ENCODE data around the gene ULK3.

The ULK3 gene

GRCh38 chr15:74840851-74841775 lies 1.8 kb downstream of the ULK3 start:
- no peak for DNase-seq (ENCODE audit: low spot score)

DNA sequence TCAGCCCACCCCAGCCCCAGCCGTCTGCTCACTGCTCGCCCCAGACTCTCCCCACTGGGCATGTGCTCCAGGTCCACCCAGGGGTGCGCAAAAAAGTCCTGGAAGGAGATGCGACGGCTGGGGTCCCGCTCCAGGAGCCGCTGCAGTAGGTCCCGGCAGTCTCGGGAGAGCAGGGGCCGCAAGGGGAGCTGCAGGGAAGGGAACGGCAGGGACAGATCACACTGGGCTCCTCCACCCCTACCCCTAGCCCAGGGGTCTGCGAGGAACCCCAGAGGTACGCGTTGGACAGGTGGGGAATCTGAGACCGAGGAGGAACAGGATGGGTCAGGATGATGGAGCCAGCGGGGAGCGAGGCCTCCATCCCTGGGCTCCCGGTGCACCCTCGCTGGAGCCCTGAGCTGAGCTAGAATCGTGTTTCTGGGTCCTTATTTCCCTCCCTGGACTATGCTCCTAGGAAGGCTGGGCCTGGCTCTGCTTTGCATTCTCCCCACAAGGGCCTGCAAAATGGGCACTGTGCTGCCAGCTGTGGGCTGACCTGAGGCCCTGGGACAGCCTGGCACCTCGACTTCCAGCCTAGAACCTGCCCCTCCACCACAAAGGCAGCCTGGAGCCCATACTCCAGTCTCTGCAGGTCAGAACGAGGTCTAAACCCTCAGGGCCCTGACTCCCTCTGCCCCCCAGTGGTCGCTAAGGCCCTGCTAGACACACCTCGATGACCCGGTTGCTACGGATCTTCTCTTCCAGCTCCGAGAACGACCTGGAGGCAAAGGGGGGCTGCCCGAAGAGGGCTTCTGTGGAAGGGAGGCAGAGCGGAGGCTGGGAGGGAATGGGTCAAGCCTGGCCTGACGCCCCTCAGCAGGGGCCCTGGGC lies 3.2 kb downstream of the ULK3 start:
- no peak for DNase-seq (ENCODE audit: low spot score)

DNA sequence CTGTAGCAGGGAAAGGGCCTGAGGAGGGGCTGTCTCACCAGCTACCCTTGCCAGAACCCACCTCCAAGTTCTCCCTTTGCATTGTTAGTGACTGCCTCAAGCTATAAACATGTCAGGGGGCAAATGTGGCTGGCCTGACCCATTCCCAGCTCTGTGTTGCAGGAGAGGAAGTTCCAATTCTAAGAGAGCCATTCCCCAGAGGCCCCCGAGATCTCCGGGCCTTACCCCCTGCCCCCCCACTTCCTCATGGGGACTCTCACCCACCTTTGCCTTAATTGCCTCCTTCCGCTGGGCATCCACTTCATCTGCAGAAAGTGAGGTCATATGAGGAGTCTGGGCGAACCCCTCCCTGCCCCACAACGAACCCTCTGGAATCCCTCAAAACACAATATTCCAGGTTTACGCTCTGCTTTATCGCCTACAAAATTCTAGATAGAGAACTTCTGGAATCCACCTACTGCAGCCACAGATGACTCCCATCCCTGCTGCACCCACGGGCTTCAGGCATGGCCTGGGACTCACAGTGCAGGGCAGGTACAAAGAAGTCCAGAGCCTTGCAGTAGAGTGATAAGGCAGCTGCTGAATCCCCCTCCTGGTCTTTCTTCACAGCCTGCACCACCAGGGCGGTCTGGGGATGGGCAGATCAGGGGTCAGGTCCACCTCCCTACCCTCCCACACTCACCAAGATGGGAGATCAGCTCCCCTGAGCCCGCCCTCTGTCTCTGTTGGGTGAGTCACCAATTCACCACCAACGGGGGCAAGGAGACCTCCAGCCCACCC lies 4.0 kb downstream of the ULK3 start:
- no peak for DNase-seq (ENCODE audit: low spot score)

- no peak for DNase-seq (ENCODE audit: low spot score)
Measured at GRCh38 chr15:74838137-74838516, 4.8 kb downstream of the ULK3 start.

DNA sequence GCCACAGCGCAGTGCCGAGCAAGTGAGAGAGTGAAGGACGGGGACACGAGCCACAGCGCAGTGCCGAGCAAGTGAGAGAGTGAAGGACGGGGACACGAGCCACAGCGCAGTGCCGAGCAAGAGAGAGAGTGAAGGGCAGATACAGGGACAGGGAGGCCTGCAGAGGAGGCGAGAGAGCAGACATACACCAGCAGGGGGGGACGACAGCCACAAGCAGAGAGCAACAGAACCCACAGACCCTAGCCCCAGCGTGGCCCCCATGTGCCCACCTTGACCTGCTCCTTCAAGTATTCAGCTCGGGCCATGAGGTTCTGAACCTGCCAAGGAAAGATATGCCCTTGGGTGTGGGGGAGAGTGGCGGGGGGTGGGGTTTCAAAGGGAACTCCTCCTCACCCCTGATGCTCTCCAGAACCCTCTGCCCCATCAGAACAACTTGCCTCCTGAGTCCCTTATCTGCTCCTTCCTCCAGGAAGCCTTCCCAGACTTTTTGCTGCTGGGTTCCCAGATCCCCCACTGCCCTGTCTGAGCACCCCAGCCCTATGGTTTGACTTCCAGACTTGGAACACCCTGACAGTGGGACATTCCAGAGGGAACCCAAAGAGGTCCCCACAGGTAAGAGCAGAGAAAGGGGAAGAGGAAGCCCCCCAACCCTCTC lies 5.3 kb downstream of the ULK3 start:
- no peak for DNase-seq (ENCODE audit: low spot score)

DNA sequence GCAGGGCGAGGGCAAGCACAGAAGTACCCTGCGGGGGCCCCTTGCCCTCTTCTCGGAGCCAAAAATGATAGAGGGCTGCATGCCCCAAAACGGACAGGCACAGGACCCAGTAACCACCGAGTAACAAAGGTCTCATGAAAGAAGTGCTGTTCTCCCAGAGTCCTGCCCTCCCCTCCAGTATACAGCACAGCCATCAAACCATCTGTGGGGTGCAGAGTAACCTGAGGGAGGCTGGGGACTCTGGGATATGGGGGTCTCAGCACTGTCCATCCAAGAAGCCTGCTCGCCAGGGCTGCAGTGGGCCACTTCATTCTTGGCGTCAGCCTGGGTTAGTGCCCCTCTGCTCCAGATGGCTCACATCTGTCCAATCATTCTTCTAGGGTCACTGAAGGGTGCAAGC lies 6.1 kb downstream of the ULK3 start:
- DNase-seq (ENCODE audit: low spot score), result no peak

- peak; percentile 47 for DNase-seq (ENCODE audit: low spot score)
Measured at GRCh38 chr15:74835312-74835823, 7.6 kb downstream of the ULK3 start.

GRCh38 chr15:74833376-74834107 lies 9.4 kb downstream of the ULK3 start:
- DNase-seq (ENCODE audit: low spot score), result peak; percentile 72

DNA sequence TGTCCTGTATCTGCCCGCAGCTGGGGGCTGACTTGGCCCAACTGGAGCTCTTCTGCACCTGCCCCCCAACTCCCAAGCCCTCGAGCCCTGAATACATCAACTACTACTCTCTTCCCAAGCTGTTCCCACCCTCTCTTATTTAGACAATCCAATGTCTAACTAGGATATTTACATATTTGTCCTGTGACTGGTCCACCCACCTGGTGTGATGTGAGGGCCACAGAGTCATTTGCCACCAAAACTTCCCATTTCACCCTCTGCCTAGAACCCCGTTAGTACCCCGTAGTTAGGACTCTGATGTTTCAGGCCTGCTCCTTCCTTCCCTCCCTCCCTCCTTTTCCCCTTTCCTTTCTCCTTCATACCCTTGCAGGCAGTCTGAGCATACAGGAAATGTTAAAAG lies 10.1 kb downstream of the ULK3 start:
- DNase-seq (ENCODE audit: low spot score), result no peak

DNA sequence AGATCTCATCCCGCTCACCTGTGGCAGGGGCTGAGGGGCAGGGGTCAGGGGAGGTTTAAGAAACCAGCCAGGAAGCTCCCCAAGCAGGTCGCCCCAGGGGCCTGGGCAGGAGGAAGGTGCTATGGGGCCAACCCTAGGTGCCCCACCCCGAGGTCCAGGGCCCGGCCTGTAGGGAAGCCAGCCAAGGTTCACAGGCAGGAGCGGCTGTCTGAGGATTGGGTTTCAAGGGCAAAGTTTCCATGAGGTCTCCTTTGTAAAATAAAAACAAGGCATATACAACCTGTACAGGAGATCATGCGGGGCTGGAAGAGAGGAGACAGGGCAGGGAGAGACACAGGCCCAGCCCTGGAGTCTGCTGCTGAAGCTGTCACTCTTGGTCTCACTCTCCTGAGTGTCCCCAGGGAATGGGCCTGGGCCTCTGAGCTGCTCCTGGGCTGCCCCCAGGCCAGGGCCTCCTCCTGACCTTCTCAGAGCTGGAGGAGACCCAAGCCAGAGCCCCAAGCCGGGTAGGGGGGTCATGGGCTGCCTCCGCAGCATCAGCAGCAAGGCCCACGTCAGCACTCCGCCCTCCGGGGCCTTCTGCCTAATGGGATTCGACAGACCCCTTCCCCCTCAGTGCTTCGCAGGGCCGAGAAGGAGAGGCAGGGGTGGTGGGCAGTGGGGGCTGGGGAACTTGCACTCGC lies 11.0 kb downstream of the ULK3 start:
- DNase-seq (ENCODE audit: low spot score), result no peak

- DNase-seq (ENCODE audit: low spot score), result peak; percentile 86
Measured at GRCh38 chr15:74830868-74831267, 12.1 kb downstream of the ULK3 start.

DNA sequence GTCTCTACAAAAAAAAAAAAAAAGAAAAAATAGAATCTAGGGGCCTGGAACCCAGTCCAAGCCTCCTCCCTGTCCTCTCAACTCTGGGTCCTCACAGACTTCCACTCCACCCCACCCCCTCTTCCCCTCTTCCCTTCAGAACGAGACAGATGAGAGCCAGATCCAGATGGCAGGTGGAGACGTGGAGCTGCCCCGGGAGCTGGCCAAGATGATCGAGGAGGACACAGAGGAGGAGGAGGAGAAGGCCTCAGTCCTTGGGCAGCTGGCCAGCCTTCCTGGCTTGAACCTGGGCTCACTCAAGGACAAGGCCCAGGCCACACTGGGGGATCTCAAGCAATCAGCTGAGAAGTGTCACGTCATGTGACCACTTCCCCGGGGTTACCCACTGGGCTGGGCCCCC lies 13.0 kb downstream of the ULK3 start:
- no peak for DNase-seq (ENCODE audit: low spot score)

DNA sequence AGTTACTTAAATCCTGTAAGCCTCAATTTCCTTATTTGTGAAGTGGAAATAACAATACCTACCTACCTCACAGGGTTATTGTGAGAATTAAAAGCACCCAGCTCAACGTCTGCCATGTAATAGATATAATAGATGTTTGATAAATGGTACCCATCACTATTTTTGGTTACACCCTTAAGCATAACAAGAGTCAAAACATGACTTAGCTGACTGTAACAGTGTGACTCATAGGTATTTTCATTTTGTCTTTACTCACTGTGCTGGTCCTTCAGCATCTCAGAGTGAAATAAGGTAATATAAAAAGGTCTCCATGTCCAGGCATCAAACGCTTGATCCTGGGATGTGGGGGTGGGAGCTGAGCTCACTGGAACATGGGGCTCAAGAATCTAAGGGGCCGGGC lies 13.5 kb downstream of the ULK3 start:
- DNase-seq (ENCODE audit: low spot score), result no peak

- no peak for DNase-seq (ENCODE audit: low spot score)
Measured at GRCh38 chr15:74828835-74829234, 14.1 kb downstream of the ULK3 start.

- no peak for DNase-seq (ENCODE audit: low spot score)
Measured at GRCh38 chr15:74827614-74828013, 15.3 kb downstream of the ULK3 start.

DNA sequence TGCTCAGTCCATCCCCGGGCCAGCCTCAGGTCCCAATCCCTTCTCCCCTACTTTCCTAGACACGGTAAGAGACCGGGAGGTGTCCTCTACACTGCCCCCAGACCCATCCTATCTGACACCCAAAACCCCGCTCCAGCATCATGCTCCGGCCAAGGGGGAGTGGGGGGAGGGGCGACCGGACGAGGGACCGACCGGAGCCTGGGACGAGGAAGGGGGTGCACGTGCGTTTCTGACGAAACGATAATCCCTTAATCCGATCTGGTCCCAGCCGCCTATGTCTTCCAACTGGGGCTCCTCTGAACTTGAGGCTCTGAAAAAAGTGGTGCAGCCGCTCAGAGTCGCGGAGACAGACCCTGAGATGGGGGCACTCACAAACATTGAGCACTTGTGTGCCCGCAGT lies 16.0 kb downstream of the ULK3 start:
- DNase-seq (ENCODE audit: low spot score), result no peak

- DNase-seq (ENCODE audit: low spot score), result no peak
Measured at GRCh38 chr15:74826364-74826819, 16.6 kb downstream of the ULK3 start, which contains the start of gene CPLX3. CPLX3 (plus strand) TSS chr15:74826627; CDS start chr15:74826704, 77 bp downstream.

DNA sequence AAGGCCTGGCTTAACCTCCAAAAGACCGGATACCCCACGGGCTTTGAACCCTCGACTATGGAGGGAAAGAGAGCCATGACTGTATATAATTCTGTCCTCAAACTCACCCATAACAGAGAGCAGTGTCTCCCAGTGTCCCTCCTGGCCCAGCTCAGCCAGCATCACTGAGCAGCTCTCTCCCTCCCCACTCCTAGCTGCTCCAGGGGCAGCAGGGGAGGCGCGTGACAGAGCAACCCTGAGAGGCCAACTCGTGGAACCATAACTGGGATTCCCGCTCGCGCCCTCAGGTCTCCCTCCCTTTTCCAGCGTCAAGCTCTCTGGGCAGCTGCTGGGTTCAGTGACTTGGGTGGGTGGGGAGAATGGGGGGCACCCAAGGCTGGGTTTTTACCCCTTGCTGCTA lies 17.1 kb downstream of the ULK3 start:
- DNase-seq (ENCODE audit: low spot score), result no peak

GRCh38 chr15:74824976-74825375 lies 18.0 kb downstream of the ULK3 start:
- no peak for DNase-seq (ENCODE audit: low spot score)

- DNase-seq (ENCODE audit: low spot score), result no peak
Measured at GRCh38 chr15:74823324-74823723, 19.6 kb downstream of the ULK3 start.

Data from Ammon's horn (tissue), 1 donor.